ENCODE measurements around the gene KRT39.

- TF ChIP-seq CHD1 (IDR thresholded peaks at IDR 0.05; ENCODE audit: low read depth, low read length) = no peak
- TF ChIP-seq CTCF (IDR thresholded peaks at IDR 0.05; ENCODE audit: control extremely low read depth in 1 of 3, insufficient read depth in 1 of 3, low read depth in 1 of 3, low read length in 3 of 3) = no peak
- TF ChIP-seq EP300 (IDR thresholded peaks at IDR 0.05; ENCODE audit: borderline replicate concordance in 1 of 2, low read depth in 2 of 2, low read length in 2 of 2) = no peak
- TF ChIP-seq ZNF274 (IDR thresholded peaks at IDR 0.05; ENCODE audit: borderline replicate concordance, extremely low read depth, low read length) = no peak
- TF ChIP-seq ATF3 (IDR thresholded peaks at IDR 0.05; ENCODE audit: insufficient read depth, low read depth, low read length) = no peak
- TF ChIP-seq POLR2AphosphoS5 (IDR thresholded peaks at IDR 0.05; ENCODE audit: low read depth, low read length) = no peak
- TF ChIP-seq RBBP5 (IDR thresholded peaks at IDR 0.05; ENCODE audit: borderline replicate concordance, low read depth, low read length) = no peak
- no peak for TF ChIP-seq RAD21 (IDR thresholded peaks at IDR 0.05 in 1 of 2, conservative IDR thresholded peaks at IDR 0.05 in 1 of 2; ENCODE audit: low read depth in 2 of 2, low read length in 2 of 2)
- TF ChIP-seq CTBP2 (IDR thresholded peaks at IDR 0.05; ENCODE audit: borderline replicate concordance, insufficient read depth, insufficient read length, low read length) = no peak
Measured at GRCh38 chr17:40931311-40931710, 35.4 kb downstream of the KRT39 start.
